Measurements from ENCODE around the gene LIN28A.

DNA sequence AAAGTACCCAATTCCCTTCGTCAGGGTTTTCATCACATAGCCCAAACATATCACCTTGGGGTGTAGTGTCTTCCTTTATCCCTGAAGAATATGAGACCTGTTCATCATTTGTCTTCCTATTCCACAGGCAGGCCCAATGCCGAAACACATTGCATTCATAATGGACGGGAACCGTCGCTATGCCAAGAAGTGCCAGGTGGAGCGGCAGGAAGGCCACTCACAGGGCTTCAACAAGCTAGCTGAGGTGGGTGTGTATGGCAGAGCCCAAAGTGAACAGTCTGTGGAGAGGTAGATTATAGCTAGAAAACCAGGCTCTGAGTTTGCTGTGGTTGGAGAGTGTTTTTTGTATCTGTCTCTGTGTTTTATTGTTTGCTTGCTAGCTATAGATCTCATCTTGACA lies 27.4 kb downstream of the LIN28A start:
- TF ChIP-seq, protein P1, sequence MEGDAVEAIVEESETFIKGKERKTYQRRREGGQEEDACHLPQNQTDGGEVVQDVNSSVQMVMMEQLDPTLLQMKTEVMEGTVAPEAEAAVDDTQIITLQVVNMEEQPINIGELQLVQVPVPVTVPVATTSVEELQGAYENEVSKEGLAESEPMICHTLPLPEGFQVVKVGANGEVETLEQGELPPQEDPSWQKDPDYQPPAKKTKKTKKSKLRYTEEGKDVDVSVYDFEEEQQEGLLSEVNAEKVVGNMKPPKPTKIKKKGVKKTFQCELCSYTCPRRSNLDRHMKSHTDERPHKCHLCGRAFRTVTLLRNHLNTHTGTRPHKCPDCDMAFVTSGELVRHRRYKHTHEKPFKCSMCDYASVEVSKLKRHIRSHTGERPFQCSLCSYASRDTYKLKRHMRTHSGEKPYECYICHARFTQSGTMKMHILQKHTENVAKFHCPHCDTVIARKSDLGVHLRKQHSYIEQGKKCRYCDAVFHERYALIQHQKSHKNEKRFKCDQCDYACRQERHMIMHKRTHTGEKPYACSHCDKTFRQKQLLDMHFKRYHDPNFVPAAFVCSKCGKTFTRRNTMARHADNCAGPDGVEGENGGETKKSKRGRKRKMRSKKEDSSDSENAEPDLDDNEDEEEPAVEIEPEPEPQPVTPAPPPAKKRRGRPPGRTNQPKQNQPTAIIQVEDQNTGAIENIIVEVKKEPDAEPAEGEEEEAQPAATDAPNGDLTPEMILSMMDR (IDR thresholded peaks at IDR 0.05), result no peak
- TF ChIP-seq POLR2A (IDR thresholded peaks at IDR 0.05), result no peak

Measured in gastroesophageal sphincter (tissue), 3 donors.